HepG2 (cell line): ENCODE data around the gene USP5. TPM values are rescaled to one million over a fixed set of nuclear protein-coding genes. Genes with fewer than 3 reads are reported as not detected.

ENCODE experiments used
- BRD4 ChIP-seq: sonication (generic); formaldehyde crosslinking; IDR thresholded peaks from 2 replicates; pipeline ENCODE4 v1.4.0; 2020; ENCODE audit warnings: missing genetic modification reagents
- MIER3 ChIP-seq: IDR thresholded peaks from 2 replicates; pipeline ENCODE4 v1.6.1; 2016; ENCODE audit warnings: missing compliant biosample characterization, borderline replicate concordance
- MXD4 ChIP-seq: IDR thresholded peaks from 2 replicates; pipeline ENCODE4 v1.6.1; 2016; ENCODE audit warnings: mild to moderate bottlenecking, missing biosample characterization, missing genetic modification reagents
- POLR2A ChIP-seq, 2 experiments: IDR thresholded peaks; 2 replicates each; pipeline ENCODE4 v1.6.1; 2011; ENCODE audit warnings: low read depth in 2 of 2, low read length in 2 of 2, mild to moderate bottlenecking in 1 of 2, moderate library complexity in 1 of 2; ENCODE audit not compliant: insufficient read depth in 1 of 2
- REXO4 ChIP-seq: sonication (generic); formaldehyde crosslinking; IDR thresholded peaks from 2 replicates; pipeline ENCODE4 v1.8.0; 2022; ENCODE audit warnings: missing genetic modification reagents, mild to moderate bottlenecking, borderline replicate concordance
- SNRNP70 ChIP-seq: fragments of 200-400 bp; formaldehyde crosslinking; IDR thresholded peaks from 2 replicates; pipeline ENCODE4 v1.6.1; 2017; ENCODE audit warnings: mild to moderate bottlenecking, low read depth, low read length, moderate library complexity
- THAP11 ChIP-seq: IDR thresholded peaks from 2 replicates; pipeline ENCODE4 v1.6.1; 2016; ENCODE audit warnings: missing biosample characterization, missing genetic modification reagents
- ZNF24 ChIP-seq: fragments of 450-650 bp; IDR thresholded peaks from 2 replicates; pipeline ENCODE4 v1.6.1; 2017; ENCODE audit warnings: antibody characterized with exemption, mild to moderate bottlenecking
- ZNF562 ChIP-seq: sonication (generic); formaldehyde crosslinking; IDR thresholded peaks from 2 replicates; pipeline ENCODE4 v1.8.0; 2022; ENCODE audit warnings: missing genetic modification reagents, borderline replicate concordance
- ZSCAN31 ChIP-seq: sonication (generic); formaldehyde crosslinking; IDR thresholded peaks from 2 replicates; pipeline ENCODE4 v1.5.0; 2020; ENCODE audit warnings: low read depth, mild to moderate bottlenecking, missing genetic modification reagents
- ZXDC ChIP-seq: sonication (generic); formaldehyde crosslinking; IDR thresholded peaks from 2 replicates; pipeline ENCODE4 v1.5.0; 2020; ENCODE audit warnings: mild to moderate bottlenecking, missing genetic modification reagents
- polyA plus RNA-seq, 8 experiments: library from polyadenylated mRNA; depleted of rRNA in 3 of 8; stranded (reverse) in 7 of 8; unstranded in 1 of 8; fragments of >200 nt; fragmentation: Illumina TruSeq in 4 of 8; extraction: Trizol in 4 of 8; gene quantifications; 2 replicates each; pipeline versions ENCODE4 v1.2.1 to v1.2.3, GENCODE V29; 2011 to 2016; ENCODE audit warnings: low read depth in 4 of 8, missing spikeins in 1 of 8, mixed read lengths in 1 of 8; ENCODE audit not compliant: insufficient read depth in 1 of 8
- total RNA-seq, 5 experiments: library from RNA; depleted of rRNA; stranded (reverse); fragments of >200 nt; fragmentation: Illumina TruSeq; extraction: Trizol; gene quantifications; 2 replicates each; pipeline ENCODE4 v1.2.3, GENCODE V29; 2016; ENCODE audit warnings: low read depth in 1 of 5
- TF ChIP-seq, protein P1 (sequence below): sonication (generic); formaldehyde crosslinking; IDR thresholded peaks from one replicate; pipeline ENCODE4 v1.5.1; 2020; ENCODE audit warnings: mild to moderate bottlenecking, missing genetic modification reagents; ENCODE audit errors: not compliant biosample characterization
- TF ChIP-seq, protein P2 (sequence below): sonication (generic); formaldehyde crosslinking; conservative IDR thresholded peaks from 2 replicates; pipeline ENCODE4 v1.8.1; 2023; ENCODE audit warnings: missing genetic modification reagents
- TF ChIP-seq, protein P3 (sequence below): sonication (generic); formaldehyde crosslinking; IDR thresholded peaks from 2 replicates; pipeline ENCODE4 v1.4.0; 2020; ENCODE audit warnings: missing genetic modification reagents

Gene USP5
- total and polyA plus RNA-seq, 2 of the 13 experiments (the other 11 are each of a cell fraction or from before 2014, with no cell fraction given): 39.6 to 56.0 TPM

- TF ChIP-seq, protein P1, sequence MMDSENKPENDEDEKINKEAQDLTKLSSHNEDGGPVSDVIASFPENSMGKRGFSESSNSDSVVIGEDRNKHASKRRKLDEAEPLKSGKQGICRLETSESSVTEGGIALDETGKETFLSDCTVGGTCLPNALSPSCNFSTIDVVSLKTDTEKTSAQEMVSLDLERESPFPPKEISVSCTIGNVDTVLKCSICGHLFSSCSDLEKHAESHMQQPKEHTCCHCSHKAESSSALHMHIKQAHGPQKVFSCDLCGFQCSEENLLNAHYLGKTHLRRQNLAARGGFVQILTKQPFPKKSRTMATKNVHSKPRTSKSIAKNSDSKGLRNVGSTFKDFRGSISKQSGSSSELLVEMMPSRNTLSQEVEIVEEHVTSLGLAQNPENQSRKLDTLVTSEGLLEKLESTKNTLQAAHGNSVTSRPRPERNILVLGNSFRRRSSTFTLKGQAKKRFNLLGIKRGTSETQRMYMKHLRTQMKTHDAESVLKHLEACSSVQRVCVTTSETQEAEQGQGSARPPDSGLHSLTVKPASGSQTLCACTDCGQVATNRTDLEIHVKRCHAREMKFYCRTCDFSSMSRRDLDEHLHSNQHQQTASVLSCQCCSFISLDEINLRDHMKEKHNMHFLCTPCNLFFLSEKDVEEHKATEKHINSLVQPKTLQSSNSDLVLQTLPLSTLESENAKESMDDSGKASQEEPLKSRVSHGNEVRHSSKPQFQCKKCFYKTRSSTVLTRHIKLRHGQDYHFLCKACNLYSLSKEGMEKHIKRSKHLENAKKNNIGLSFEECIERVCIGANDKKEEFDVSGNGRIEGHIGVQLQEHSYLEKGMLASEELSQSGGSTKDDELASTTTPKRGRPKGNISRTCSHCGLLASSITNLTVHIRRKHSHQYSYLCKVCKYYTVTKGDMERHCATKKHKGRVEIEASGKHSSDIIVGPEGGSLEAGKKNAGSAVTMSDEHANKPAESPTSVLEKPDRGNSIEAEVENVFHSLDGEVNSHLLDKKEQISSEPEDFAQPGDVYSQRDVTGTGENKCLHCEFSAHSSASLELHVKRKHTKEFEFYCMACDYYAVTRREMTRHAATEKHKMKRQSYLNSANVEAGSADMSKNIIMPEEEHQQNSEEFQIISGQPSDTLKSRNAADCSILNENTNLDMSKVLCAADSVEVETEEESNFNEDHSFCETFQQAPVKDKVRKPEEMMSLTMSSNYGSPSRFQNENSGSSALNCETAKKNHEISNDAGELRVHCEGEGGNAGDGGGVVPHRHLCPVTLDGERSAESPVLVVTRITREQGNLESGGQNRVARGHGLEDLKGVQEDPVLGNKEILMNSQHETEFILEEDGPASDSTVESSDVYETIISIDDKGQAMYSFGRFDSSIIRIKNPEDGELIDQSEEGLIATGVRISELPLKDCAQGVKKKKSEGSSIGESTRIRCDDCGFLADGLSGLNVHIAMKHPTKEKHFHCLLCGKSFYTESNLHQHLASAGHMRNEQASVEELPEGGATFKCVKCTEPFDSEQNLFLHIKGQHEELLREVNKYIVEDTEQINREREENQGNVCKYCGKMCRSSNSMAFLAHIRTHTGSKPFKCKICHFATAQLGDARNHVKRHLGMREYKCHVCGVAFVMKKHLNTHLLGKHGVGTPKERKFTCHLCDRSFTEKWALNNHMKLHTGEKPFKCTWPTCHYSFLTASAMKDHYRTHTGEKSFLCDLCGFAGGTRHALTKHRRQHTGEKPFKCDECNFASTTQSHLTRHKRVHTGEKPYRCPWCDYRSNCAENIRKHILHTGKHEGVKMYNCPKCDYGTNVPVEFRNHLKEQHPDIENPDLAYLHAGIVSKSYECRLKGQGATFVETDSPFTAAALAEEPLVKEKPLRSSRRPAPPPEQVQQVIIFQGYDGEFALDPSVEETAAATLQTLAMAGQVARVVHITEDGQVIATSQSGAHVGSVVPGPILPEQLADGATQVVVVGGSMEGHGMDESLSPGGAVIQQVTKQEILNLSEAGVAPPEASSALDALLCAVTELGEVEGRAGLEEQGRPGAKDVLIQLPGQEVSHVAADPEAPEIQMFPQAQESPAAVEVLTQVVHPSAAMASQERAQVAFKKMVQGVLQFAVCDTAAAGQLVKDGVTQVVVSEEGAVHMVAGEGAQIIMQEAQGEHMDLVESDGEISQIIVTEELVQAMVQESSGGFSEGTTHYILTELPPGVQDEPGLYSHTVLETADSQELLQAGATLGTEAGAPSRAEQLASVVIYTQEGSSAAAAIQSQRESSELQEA (CRISPR knock-in tag): peak; percentile 73
- TF ChIP-seq, protein P2, sequence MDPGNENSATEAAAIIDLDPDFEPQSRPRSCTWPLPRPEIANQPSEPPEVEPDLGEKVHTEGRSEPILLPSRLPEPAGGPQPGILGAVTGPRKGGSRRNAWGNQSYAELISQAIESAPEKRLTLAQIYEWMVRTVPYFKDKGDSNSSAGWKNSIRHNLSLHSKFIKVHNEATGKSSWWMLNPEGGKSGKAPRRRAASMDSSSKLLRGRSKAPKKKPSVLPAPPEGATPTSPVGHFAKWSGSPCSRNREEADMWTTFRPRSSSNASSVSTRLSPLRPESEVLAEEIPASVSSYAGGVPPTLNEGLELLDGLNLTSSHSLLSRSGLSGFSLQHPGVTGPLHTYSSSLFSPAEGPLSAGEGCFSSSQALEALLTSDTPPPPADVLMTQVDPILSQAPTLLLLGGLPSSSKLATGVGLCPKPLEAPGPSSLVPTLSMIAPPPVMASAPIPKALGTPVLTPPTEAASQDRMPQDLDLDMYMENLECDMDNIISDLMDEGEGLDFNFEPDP (CRISPR knock-in tag): no peak
- no peak for TF ChIP-seq REXO4 (CRISPR knock-in tag)
- 0 out of 2 replicates have a peak, but pooled peaks have one; percentile 23 for TF ChIP-seq BRD4 (CRISPR knock-in tag)
- peak; percentile 88 for TF ChIP-seq THAP11
- TF ChIP-seq MXD4 (CRISPR knock-in tag): peak; percentile 84; the same call in 1 of the 2 replicates
- TF ChIP-seq ZSCAN31: peak; percentile 73
- no peak for TF ChIP-seq ZXDC (CRISPR knock-in tag)
- peak; percentile 73 to 78 for TF ChIP-seq POLR2A (IDR thresholded peaks at IDR 0.05; ENCODE audit: insufficient read depth in 1 of 2, low read depth in 2 of 2, low read length in 2 of 2)
- TF ChIP-seq, protein P3, sequence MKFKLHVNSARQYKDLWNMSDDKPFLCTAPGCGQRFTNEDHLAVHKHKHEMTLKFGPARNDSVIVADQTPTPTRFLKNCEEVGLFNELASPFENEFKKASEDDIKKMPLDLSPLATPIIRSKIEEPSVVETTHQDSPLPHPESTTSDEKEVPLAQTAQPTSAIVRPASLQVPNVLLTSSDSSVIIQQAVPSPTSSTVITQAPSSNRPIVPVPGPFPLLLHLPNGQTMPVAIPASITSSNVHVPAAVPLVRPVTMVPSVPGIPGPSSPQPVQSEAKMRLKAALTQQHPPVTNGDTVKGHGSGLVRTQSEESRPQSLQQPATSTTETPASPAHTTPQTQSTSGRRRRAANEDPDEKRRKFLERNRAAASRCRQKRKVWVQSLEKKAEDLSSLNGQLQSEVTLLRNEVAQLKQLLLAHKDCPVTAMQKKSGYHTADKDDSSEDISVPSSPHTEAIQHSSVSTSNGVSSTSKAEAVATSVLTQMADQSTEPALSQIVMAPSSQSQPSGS: peak; percentile 57; the same call in 1 of the 2 replicates
- no peak for TF ChIP-seq ZNF24
- TF ChIP-seq MIER3 (CRISPR knock-in tag): peak; percentile 89
- TF ChIP-seq SNRNP70: no peak
- TF ChIP-seq ZNF562 (CRISPR knock-in tag): no peak
Measured at GRCh38 chr12:6890789-6891645, 39.1 kb downstream of the USP5 start (continued).
